Right lobe of liver (tissue), 6 donors: Measurements from ENCODE around the gene OTUD6A. TPM values are rescaled to one million over a fixed set of nuclear protein-coding genes. Genes with fewer than 3 reads are reported as not detected.
A peak's percentile ranks its signal among the peaks of the same experiment; 100 is the strongest.
"Not testable (repeated sequence)": the region's sequence is repeated elsewhere in the genome, so short reads cannot be mapped to it uniquely, and the experiment has no call there.

Experiments used
- ATAC-seq, 4 donors: fragments of 200-7000 bp; cut with Tn5 transposase; one replicate each; pipeline ENCODE4 v1.9.1; 2020; ENCODE audit warnings: mild to moderate bottlenecking in 4 of 4, moderate library complexity in 4 of 4
- DNase-seq, 3 donors: peaks; one replicate each; pipeline ENCODE4 v3.0.0-alpha.2; 2020
- H3K27ac ChIP-seq, 3 donors: fragments of 200-600 bp; one replicate each; pipeline ENCODE4 v1.8.0; 2022
- H3K27me3 ChIP-seq, 2 donors: fragments of 200-600 bp; one replicate each; pipeline ENCODE4 v1.8.0; 2022
- H3K36me3 ChIP-seq, 4 donors: fragments of 200-600 bp; sonication (generic) in 1 of 4; one replicate each; pipeline versions ENCODE4 v1.5.1 to v1.8.0; 2017 to 2022; ENCODE audit warnings: control low read depth in 1 of 4
- H3K4me1 ChIP-seq, 4 donors: fragments of 200-600 bp; sonication (generic) in 1 of 4; one replicate each; pipeline versions ENCODE4 v1.5.1 to v1.8.0; 2017 to 2022; ENCODE audit warnings: control low read depth in 1 of 4
- H3K4me3 ChIP-seq, 3 donors: fragments of 200-600 bp; one replicate each; pipeline ENCODE4 v1.8.0; 2022
- H3K9me3 ChIP-seq, 4 donors: fragments of 200-600 bp; sonication (generic) in 1 of 4; one replicate each; pipeline versions ENCODE4 v1.5.1 to v1.8.0; 2017 to 2022; ENCODE audit warnings: control low read depth in 1 of 4
- POLR2A ChIP-seq: fragments of 450-650 bp; IDR thresholded peaks from one replicate; pipeline ENCODE4 v1.6.1; 2017; ENCODE audit warnings: antibody characterized with exemption, mild to moderate bottlenecking
- WGBS: methylation state at CpG from one replicate; pipeline ENCODE4 v1.1.6; 2018; ENCODE audit warnings: low coverage, low lambda C conversion rate; ENCODE audit not compliant: insufficient coverage; ENCODE audit errors: missing lambda C conversion rate; 5-methylcytosine and 5-hydroxymethylcytosine counted together
- intact Hi-C, 2 donors: fragments of 100-400 bp; cut with DNase I; formaldehyde crosslinking; loops; one replicate each; pipeline versions ENCODE4 v1.11.2 to v1.14.1; 2022
- total RNA-seq, 6 experiments: library from RNA; depleted of rRNA in 2 of 6; stranded (reverse); fragments of >200 nt in 2 of 6; fragmentation: NEBNext Ultra II Directional in 3 of 6; extraction: Animal tissue kit (Norgen Biotek cat#: 25700) in 3 of 6; gene quantifications; one replicate each; pipeline versions ENCODE4 v1.1.0 to v1.2.4, GENCODE V29; 2016 to 2023
- TF ChIP-seq, protein P1 (sequence below), 4 donors: fragments of 200-600 bp in 3 of 4; fragments of 450-650 bp in 1 of 4; IDR thresholded peaks; one replicate each; pipeline versions ENCODE4 v1.5.1 to v1.8.0; 2016 to 2022; ENCODE audit warnings: antibody characterized with exemption in 4 of 4, mild to moderate bottlenecking in 2 of 4
- donor health status: DM: no; HTN: yes; CAD: no.
- donor health status: DM: no; HTN: no; CAD: no.
- donor health status: DM: no; HTN: no; CAD: no.
- donor health status: DM: no; HTN: yes; CAD: no.
- donor health status: DM: no; HTN: yes; CAD: no.

OTUD6A gene
- total RNA-seq, 6 experiments from 2014 or later = not detected

DNA sequence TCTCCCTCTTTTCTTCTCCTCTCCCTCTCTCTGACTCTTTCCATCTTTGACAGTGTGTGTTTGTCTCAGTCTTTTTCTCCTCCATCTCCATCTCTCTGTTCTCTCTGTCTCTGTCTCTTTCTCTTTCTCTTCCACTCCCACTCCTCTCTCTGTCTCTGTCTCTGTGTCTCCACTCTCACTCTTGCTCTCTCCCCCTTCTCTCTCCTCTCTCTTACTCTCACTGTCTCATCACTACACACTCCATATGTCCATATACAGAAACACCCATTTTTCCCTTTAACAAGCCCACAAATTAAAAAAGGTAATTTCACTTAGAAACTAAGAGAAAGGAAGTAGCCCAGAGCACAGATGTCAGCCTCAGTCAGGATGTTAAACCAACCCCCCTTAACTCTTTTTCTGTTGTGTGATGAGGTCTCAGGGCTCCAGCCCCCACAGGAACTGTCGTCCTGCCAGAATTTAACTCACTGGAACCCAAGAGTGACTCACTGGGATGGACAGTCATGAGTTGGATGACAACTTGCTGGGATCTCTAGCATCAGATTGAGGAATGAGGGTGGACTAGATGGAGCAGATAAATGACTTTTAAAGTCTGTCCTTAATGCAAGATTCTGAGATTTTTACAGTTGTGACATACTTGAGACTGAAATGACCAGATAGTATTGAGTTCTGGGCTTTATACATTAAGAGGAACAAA lies 27.5 kb downstream of the OTUD6A start:
- DNase-seq (no peak), ATAC-seq (peak in 1 of 4 donors; percentile 14)
- Histone ChIP-seq H3K27ac (no peak overlapping the region), H3K9me3 (no peaks in the 10 kb centered on the region), H3K4me1 (no peaks in the 10 kb centered on the region), H3K36me3 (no peaks in the 10 kb centered on the region), H3K4me3 (no peak overlapping the region), H3K27me3 (no peaks in the 10 kb centered on the region)
- WGBS = 0% methylated on average over 1 of the region's 1 CpG
- intact Hi-C loops = loop anchor here (10.0 kb wide), 1 partner anchor 55 kb away; no protein-coding TSS in a partner anchor
- TF ChIP-seq, protein P1, sequence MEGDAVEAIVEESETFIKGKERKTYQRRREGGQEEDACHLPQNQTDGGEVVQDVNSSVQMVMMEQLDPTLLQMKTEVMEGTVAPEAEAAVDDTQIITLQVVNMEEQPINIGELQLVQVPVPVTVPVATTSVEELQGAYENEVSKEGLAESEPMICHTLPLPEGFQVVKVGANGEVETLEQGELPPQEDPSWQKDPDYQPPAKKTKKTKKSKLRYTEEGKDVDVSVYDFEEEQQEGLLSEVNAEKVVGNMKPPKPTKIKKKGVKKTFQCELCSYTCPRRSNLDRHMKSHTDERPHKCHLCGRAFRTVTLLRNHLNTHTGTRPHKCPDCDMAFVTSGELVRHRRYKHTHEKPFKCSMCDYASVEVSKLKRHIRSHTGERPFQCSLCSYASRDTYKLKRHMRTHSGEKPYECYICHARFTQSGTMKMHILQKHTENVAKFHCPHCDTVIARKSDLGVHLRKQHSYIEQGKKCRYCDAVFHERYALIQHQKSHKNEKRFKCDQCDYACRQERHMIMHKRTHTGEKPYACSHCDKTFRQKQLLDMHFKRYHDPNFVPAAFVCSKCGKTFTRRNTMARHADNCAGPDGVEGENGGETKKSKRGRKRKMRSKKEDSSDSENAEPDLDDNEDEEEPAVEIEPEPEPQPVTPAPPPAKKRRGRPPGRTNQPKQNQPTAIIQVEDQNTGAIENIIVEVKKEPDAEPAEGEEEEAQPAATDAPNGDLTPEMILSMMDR (IDR thresholded peaks at IDR 0.05) = no peak
- no peak for TF ChIP-seq POLR2A

DNA sequence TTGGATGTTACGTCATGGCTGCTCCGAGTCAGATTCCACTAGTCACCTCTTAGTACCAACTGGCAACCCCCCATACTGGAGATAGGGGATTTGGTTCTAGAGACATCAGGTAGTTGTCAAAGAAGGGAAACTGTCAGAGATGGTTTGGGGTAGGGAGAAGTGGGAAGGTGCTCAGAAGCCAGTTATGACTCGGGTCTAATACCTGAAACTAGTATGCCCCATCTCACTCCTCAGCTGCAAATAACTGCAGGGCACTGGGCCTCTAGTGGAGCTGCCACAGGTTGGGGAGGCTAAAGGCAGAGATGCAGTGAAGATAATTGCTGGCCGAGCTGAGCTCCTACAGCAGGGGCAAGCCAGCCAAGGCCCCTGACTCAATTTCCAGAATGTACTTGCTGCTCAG lies 30.0 kb downstream of the OTUD6A start:
- H3K4me3 ChIP-seq = no peak overlapping the region
- H3K9me3 ChIP-seq = no peaks in the 10 kb centered on the region
- no peaks in the 10 kb centered on the region for H3K36me3 ChIP-seq
- ATAC-seq (no peak), DNase-seq (no peak)
- WGBS = 28% methylated on average over 2 of the region's 4 CpGs
- H3K27ac ChIP-seq = no peak overlapping the region
- no peaks in the 10 kb centered on the region for H3K27me3 ChIP-seq
- TF ChIP-seq, protein P1 (IDR thresholded peaks at IDR 0.05) = no peak
- no peak for TF ChIP-seq POLR2A
- H3K4me1 ChIP-seq = no peaks in the 10 kb centered on the region
- intact Hi-C loops = loop anchor here (10.0 kb wide), 1 partner anchor 57 kb away; no protein-coding TSS in a partner anchor

DNA sequence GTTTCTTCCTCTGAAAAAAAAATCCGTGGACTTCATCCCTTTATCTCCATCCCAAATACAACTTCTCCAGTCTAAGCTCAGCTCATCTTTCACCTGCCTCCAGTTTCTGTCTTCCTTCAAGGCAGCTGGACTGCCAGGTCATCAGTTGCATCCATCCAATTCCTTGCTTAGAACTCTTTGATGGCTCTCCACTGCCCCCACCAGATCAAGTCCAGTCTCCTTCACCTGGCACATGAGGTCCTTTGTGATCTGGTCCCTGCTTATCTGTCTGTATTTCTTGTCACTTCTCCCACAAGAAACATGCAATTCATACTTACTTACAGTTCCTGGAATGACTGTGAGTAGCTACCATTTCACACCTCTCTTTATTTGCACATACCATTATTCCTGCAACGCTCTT lies 33.8 kb downstream of the OTUD6A start:
- H3K36me3 ChIP-seq = no peaks in the 10 kb centered on the region
- H3K27ac ChIP-seq = no peak overlapping the region
- intact Hi-C loops = loop anchor here (10.0 kb wide), 1 partner anchor 61 kb away; no protein-coding TSS in a partner anchor
- TF ChIP-seq POLR2A = no peak
- TF ChIP-seq, protein P1 (IDR thresholded peaks at IDR 0.05) = peak in 2 of 4 donors; percentile 15 to 27
- H3K4me1 ChIP-seq = no peaks in the 10 kb centered on the region
- no peak overlapping the region for H3K4me3 ChIP-seq
- DNase-seq (no peak), ATAC-seq (peak in 3 of 4 donors; percentile 49 to 67 (median 56))
- H3K27me3 ChIP-seq = peaks cover 0 to 11% of the 10 kb centered on the region in 2 donors
- no peaks in the 10 kb centered on the region for H3K9me3 ChIP-seq
- WGBS = 47% methylated on average over 2 of the region's 2 CpGs

DNA sequence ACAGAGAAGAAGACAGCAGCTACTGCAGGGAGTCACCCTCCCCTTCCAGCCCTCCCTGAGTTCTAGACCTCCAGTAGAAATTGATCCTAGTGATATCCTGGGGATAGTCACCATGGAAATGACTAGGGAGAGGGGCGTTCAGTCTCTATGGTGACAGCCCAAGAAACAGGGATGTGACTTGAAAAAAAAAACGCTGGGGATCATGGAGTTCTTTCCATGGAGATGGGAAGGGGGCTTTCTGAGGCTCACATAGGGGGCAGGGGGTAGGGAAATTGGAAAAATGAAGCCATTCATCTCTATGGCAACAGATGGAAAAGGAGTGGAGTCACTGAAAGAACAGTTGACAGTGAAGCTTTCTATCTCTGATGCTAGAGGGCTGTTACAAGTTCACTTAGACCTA lies 43.0 kb downstream of the OTUD6A start:
- no peaks in the 10 kb centered on the region for H3K36me3 ChIP-seq
- no peak overlapping the region for H3K4me3 ChIP-seq
- TF ChIP-seq, protein P1 (IDR thresholded peaks at IDR 0.05) = no peak
- no peak for TF ChIP-seq POLR2A
- H3K4me1 ChIP-seq = no peaks in the 10 kb centered on the region
- H3K27ac ChIP-seq = no peak overlapping the region
- ATAC-seq = no peak
- intact Hi-C loops = no loop called here
- no peaks in the 10 kb centered on the region for H3K27me3 ChIP-seq
- no peaks in the 10 kb centered on the region for H3K9me3 ChIP-seq
- 25% methylated on average over 2 of the region's 2 CpGs for WGBS
- DNase-seq = no peak

DNA sequence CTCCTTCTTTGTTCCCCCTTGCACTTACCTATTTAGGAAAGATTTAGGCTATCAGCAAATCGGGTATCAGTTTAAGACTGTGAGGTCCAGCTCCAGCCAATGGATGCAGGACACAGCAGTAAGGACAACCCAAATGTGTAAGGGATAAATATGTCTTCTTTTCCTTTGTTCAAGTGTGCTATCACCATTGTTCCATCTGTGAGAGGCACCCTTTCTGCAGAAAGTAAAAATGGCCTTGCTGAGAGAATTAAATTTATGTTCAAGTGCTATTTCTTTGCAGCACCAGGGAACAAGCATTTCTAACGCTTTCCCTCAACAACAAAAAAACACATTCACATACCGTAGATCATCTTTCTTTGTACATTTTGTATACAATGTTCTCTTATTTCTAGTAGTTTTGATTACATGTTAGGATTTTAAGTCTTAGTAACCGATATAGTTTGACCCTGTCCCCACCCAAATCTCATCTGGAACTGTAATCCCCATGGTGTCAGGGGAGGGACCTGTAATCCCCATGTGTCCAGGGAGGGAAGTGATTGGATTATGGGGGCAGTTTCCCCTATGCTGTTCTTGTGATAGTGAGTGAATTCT lies 49.3 kb downstream of the OTUD6A start:
- DNase-seq, intact Hi-C loops, H3K4me1 ChIP-seq, H3K9me3 ChIP-seq, H3K27me3 ChIP-seq, H3K27ac ChIP-seq, ATAC-seq, H3K4me3 ChIP-seq, H3K36me3 ChIP-seq: not testable (repeated sequence)
- 71% methylated on average over 4 of the region's 4 CpGs for WGBS
